Kidney epithelial cell (primary cell): ENCODE results near the gene SYNPO. TPM values are rescaled to one million over a fixed set of nuclear protein-coding genes. Genes with fewer than 3 reads are reported as not detected.

Experiments
- DNase-seq: peaks from one replicate; pipeline ENCODE4 v3.0.0-alpha.2; 2010; ENCODE audit warnings: low read depth
- H3K27me3 ChIP-seq: 2 replicates; pipeline ENCODE4 v1.6.0; 2011; ENCODE audit warnings: low read length; ENCODE audit not compliant: control insufficient read depth, insufficient read depth
- H3K36me3 ChIP-seq: 2 replicates; pipeline ENCODE4 v1.5.1; 2011; ENCODE audit warnings: low read length; ENCODE audit not compliant: control insufficient read depth, insufficient read depth
- H3K4me3 ChIP-seq: 2 replicates; pipeline ENCODE4 v1.5.1; 2011; ENCODE audit warnings: low read depth, mild to moderate bottlenecking, control low read depth, low read length
- CTCF ChIP-seq: IDR thresholded peaks from 2 replicates; pipeline ENCODE4 v1.5.1; 2011; ENCODE audit warnings: mild to moderate bottlenecking, moderate library complexity, low read length, control low read depth, inconsistent platforms; ENCODE audit not compliant: insufficient read depth, poor library complexity, severe bottlenecking
- total RNA-seq: library from RNA; depleted of rRNA; stranded (reverse); fragments of >200 nt; gene quantifications from 2 replicates; pipeline ENCODE4 v1.2.3, GENCODE V29; 2015

Gene SYNPO
- total RNA-seq, 1 donor from 2014 or later = 4.0 TPM

- H3K36me3 ChIP-seq = no peaks in the 10 kb centered on the region
- DNase-seq = no peak
- TF ChIP-seq CTCF = peak; percentile 29
- peaks cover 6% of the 10 kb centered on the region for H3K27me3 ChIP-seq
- H3K4me3 ChIP-seq = peak overlapping the region; percentile 48
Measured at GRCh38 chr5:150656191-150657132, 16.0 kb downstream of the SYNPO start.

- no peak for TF ChIP-seq CTCF
- no peaks in the 10 kb centered on the region for H3K36me3 ChIP-seq
- no peak for DNase-seq
- H3K27me3 ChIP-seq = peaks cover 12% of the 10 kb centered on the region
- no peak overlapping the region for H3K4me3 ChIP-seq
Measured at GRCh38 chr5:150658121-150658520, 17.7 kb downstream of the SYNPO start.

DNA sequence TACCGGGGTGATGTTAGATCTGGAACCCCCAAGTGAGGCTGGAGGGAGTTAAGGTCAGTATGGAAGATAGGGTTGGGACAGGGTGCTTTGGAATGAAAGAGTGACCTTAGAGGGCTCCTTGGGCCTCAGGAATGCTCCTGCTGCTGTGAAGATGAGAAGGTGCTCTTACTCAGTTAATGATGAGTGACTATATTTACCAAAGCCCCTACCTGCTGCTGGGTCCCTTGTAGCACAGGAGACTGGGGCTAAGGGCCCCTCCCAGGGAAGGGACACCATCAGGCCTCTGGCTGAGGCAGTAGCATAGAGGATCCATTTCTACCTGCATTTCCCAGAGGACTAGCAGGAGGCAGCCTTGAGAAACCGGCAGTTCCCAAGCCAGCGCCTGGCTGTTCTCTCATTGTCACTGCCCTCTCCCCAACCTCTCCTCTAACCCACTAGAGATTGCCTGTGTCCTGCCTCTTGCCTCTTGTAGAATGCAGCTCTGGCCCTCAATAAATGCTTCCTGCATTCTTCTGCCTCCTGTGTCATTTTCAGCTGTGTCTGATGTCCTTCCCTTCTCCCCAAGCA, 18.3 kb downstream of the SYNPO start:
- no peaks in the 10 kb centered on the region for H3K36me3 ChIP-seq
- H3K27me3 ChIP-seq = peaks cover 12% of the 10 kb centered on the region

DNA sequence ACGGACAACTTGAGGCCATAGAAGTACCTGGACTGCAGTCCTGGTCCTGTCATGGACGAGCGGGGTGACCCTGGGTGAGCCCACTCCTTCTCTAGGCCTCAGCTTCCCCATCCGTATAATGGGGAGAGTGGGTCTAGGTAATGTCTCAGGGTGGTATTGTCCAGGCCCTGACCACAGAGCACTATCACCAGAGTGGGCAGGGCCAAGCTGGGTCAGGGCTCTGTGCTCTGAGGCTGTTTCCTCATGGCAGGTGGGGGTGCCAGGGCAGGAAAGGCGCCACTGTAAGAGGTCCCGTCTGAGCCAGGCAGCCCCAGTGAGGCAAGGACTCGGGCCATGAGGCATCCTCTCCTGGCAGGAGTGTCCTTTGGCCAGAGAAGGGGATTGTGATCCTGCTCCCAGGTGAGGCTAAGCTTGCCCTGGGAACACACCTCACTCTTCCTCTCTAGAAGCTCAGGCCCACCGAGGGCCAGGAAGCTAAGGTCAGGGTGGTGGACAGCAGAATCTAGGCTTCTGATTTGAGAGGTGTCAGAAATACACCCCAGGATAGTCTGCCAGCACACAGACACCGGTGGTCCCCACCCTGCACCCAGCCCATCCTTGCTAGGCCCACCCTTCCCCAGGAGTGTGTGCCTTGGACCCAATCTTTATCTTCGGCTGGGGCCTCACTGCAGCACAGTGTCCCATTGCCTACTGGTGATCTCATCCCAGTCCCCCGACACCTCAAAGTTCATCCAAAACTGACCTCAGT, 19.1 kb downstream of the SYNPO start:
- no peaks in the 10 kb centered on the region for H3K36me3 ChIP-seq
- no peak for TF ChIP-seq CTCF
- H3K4me3 ChIP-seq = no peak overlapping the region
- DNase-seq = no peak
- peaks cover 12% of the 10 kb centered on the region for H3K27me3 ChIP-seq

More for the DNA sequence above, 18.3 kb downstream of the SYNPO start:
- no peak for DNase-seq
- TF ChIP-seq CTCF = no peak
- H3K4me3 ChIP-seq = no peak overlapping the region

DNA sequence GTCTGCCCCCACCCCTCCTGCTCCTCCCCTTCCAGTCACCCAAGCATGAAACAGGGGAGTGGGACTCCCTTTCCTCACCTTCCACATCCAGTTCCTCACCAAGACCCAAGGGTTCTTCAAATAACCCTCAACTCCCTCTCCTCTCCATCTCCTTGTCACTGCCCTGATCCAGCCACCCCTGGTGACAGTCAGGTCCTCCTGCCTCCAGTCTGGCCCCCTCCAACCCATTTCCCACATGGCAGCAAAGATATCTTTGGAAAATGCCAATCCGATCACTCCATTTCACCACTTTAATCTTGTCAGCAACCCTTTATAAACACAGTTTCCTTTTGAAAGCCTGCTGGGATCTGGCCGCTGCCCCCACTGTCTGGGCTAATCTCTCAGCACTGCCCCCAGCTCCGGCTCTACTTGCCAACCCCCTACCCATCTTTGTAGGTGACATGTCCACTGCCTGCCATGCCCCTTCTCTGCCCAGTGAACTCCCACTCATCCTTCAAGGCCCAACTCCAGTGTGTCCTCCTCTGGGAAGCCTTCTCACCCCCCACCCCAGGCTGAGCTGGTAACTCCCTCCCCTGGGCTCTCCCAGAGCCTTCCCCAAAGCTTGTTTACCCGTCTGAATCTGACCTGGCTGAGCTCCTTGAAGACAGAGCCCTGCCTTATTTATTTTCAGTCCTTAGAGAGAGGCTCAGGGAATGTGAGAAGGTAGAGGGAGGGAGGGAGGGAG, 19.8 kb downstream of the SYNPO start:
- DNase-seq = no peak

More for the DNA sequence above, 19.8 kb downstream of the SYNPO start:
- TF ChIP-seq CTCF = no peak
- Histone ChIP-seq H3K27me3 (peaks cover 12% of the 10 kb centered on the region), H3K36me3 (no peaks in the 10 kb centered on the region), H3K4me3 (no peak overlapping the region)
